Measurements from ENCODE around the gene GRHL3.

The GRHL3 gene

GRCh38 chr1:24338447-24338846 is 19.3 kb downstream of the GRHL3 start:
- DNase-seq = no peak
- no peak overlapping the region for H3K27ac ChIP-seq (ENCODE audit: insufficient read depth, low read length, poor library complexity, severe bottlenecking)
- H3K27me3 ChIP-seq (replicated peaks; ENCODE audit: control insufficient read depth, insufficient read depth, low read length, poor library complexity, severe bottlenecking) = no peaks in the 10 kb centered on the region
- H3K9me3 ChIP-seq (ENCODE audit: control insufficient read depth, low read length) = no peaks in the 10 kb centered on the region
- no peak overlapping the region for H3K4me3 ChIP-seq (ENCODE audit: insufficient read depth, low read depth, low read length, poor library complexity, severe bottlenecking)
- H3K36me3 ChIP-seq (ENCODE audit: control insufficient read depth, insufficient read depth, low read length) = no peaks in the 10 kb centered on the region
- no peaks in the 10 kb centered on the region for H3K4me1 ChIP-seq (ENCODE audit: control insufficient read depth, insufficient read depth, low read length, poor library complexity, severe bottlenecking)

DNA sequence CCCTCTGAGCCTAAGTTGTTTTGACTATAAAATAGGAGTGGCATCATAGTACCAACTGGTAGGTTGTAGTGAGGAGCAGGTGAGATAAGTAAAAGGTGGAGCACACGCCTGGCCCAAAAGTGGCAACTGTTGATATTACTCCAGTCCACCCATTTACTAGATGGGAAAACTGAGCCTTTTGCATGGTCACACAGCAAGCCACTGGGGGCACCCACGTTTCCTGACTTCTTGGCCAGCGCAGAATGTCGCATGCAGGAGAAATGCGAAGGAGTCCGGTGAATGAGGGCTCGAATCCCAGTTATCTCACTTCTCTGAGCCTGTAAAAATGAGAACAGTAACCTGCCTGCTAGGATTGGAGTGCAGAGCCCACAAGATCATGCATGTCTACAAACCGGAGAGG is 20.8 kb downstream of the GRHL3 start:
- no peak for DNase-seq
- no peak overlapping the region for H3K4me3 ChIP-seq (ENCODE audit: insufficient read depth, low read depth, low read length, poor library complexity, severe bottlenecking)
- H3K9me3 ChIP-seq (ENCODE audit: control insufficient read depth, low read length) = no peaks in the 10 kb centered on the region
- H3K27ac ChIP-seq (ENCODE audit: insufficient read depth, low read length, poor library complexity, severe bottlenecking) = no peak overlapping the region
- no peaks in the 10 kb centered on the region for H3K27me3 ChIP-seq (replicated peaks; ENCODE audit: control insufficient read depth, insufficient read depth, low read length, poor library complexity, severe bottlenecking)
- no peaks in the 10 kb centered on the region for H3K36me3 ChIP-seq (ENCODE audit: control insufficient read depth, insufficient read depth, low read length)
- H3K4me1 ChIP-seq (ENCODE audit: control insufficient read depth, insufficient read depth, low read length, poor library complexity, severe bottlenecking) = no peaks in the 10 kb centered on the region

- Histone ChIP-seq H3K9me3 (ENCODE audit: control insufficient read depth, low read length) (no peaks in the 10 kb centered on the region), H3K27ac (ENCODE audit: insufficient read depth, low read length, poor library complexity, severe bottlenecking) (no peak overlapping the region), H3K4me1 (ENCODE audit: control insufficient read depth, insufficient read depth, low read length, poor library complexity, severe bottlenecking) (no peaks in the 10 kb centered on the region), H3K27me3 (replicated peaks; ENCODE audit: control insufficient read depth, insufficient read depth, low read length, poor library complexity, severe bottlenecking) (no peaks in the 10 kb centered on the region), H3K4me3 (ENCODE audit: insufficient read depth, low read depth, low read length, poor library complexity, severe bottlenecking) (no peak overlapping the region), H3K36me3 (ENCODE audit: control insufficient read depth, insufficient read depth, low read length) (no peaks in the 10 kb centered on the region)
- no peak for DNase-seq
Observed at GRCh38 chr1:24340770-24341169, 21.6 kb downstream of the GRHL3 start.

DNA sequence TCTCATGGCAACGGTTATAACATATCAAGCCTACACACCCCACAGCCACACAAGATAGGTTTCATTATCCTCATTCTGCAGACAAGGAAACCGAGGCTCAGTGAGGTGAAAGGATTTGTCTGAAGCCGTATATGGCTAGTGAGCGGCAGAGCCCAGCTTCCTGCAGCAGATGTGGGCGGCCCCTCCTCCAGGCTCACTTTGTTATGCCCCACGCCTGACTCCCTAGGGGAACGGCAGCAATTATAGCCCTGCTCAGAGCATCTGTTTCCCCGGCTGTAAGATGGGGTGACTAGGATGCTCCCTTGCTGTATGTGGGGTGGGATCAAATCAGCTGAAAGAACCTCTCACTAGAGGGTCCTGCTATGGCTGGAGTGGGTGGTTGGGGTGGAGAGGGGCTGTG is 22.1 kb downstream of the GRHL3 start:
- H3K4me3 ChIP-seq (ENCODE audit: insufficient read depth, low read depth, low read length, poor library complexity, severe bottlenecking) = no peak overlapping the region
- no peak overlapping the region for H3K27ac ChIP-seq (ENCODE audit: insufficient read depth, low read length, poor library complexity, severe bottlenecking)
- no peaks in the 10 kb centered on the region for H3K9me3 ChIP-seq (ENCODE audit: control insufficient read depth, low read length)
- no peaks in the 10 kb centered on the region for H3K36me3 ChIP-seq (ENCODE audit: control insufficient read depth, insufficient read depth, low read length)
- H3K4me1 ChIP-seq (ENCODE audit: control insufficient read depth, insufficient read depth, low read length, poor library complexity, severe bottlenecking) = no peaks in the 10 kb centered on the region
- H3K27me3 ChIP-seq (replicated peaks; ENCODE audit: control insufficient read depth, insufficient read depth, low read length, poor library complexity, severe bottlenecking) = no peaks in the 10 kb centered on the region
- no peak for DNase-seq

- Histone ChIP-seq H3K4me1 (ENCODE audit: control insufficient read depth, insufficient read depth, low read length, poor library complexity, severe bottlenecking) (no peaks in the 10 kb centered on the region), H3K9me3 (ENCODE audit: control insufficient read depth, low read length) (no peaks in the 10 kb centered on the region), H3K27ac (ENCODE audit: insufficient read depth, low read length, poor library complexity, severe bottlenecking) (no peak overlapping the region), H3K4me3 (ENCODE audit: insufficient read depth, low read depth, low read length, poor library complexity, severe bottlenecking) (no peak overlapping the region), H3K36me3 (ENCODE audit: control insufficient read depth, insufficient read depth, low read length) (no peaks in the 10 kb centered on the region), H3K27me3 (replicated peaks; ENCODE audit: control insufficient read depth, insufficient read depth, low read length, poor library complexity, severe bottlenecking) (no peaks in the 10 kb centered on the region)
- no peak for DNase-seq
Observed at GRCh38 chr1:24343412-24344089, 24.4 kb downstream of the GRHL3 start.

DNA sequence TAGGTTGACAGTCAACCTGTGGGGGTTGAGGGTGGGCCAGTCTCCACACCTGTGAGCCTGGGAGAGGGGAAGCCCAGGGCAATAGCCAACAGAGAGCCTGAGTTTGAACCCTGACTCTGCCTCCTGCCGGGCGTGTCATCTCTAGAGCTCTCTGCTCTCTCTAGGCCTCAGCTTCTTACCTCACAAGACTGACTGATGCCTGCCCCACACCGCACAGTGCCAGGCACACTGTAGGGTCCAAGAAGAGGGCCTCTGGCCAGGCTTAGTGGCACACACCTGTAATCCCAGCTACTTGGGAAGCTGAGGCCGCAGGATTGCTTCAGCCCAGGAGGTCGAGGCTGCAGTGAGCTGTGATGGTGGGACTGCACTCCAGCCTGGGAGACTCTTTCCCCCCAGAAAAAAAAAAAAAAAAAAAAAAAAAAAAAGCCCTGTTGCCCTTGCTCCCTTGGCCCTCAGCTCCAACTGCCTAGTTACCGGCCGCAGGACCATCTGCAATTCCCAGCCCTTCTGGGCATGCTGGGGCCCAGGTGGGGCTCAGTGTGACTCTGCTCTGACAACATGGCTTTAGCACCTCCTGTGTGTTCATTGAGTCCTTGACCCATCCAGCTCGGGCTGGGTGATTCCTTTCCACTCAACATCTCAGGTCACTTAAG is 25.1 kb downstream of the GRHL3 start:
- no peak overlapping the region for H3K4me3 ChIP-seq (ENCODE audit: insufficient read depth, low read depth, low read length, poor library complexity, severe bottlenecking)
- no peak for DNase-seq
- H3K27ac ChIP-seq (ENCODE audit: insufficient read depth, low read length, poor library complexity, severe bottlenecking) = no peak overlapping the region
- H3K36me3 ChIP-seq (ENCODE audit: control insufficient read depth, insufficient read depth, low read length) = no peaks in the 10 kb centered on the region
- no peaks in the 10 kb centered on the region for H3K9me3 ChIP-seq (ENCODE audit: control insufficient read depth, low read length)
- H3K4me1 ChIP-seq (ENCODE audit: control insufficient read depth, insufficient read depth, low read length, poor library complexity, severe bottlenecking) = no peaks in the 10 kb centered on the region
- H3K27me3 ChIP-seq (replicated peaks; ENCODE audit: control insufficient read depth, insufficient read depth, low read length, poor library complexity, severe bottlenecking) = no peaks in the 10 kb centered on the region

- no peak for DNase-seq
- no peaks in the 10 kb centered on the region for H3K4me1 ChIP-seq (ENCODE audit: control insufficient read depth, insufficient read depth, low read length, poor library complexity, severe bottlenecking)
- no peak overlapping the region for H3K4me3 ChIP-seq (ENCODE audit: insufficient read depth, low read depth, low read length, poor library complexity, severe bottlenecking)
- no peak overlapping the region for H3K27ac ChIP-seq (ENCODE audit: insufficient read depth, low read length, poor library complexity, severe bottlenecking)
- H3K27me3 ChIP-seq (replicated peaks; ENCODE audit: control insufficient read depth, insufficient read depth, low read length, poor library complexity, severe bottlenecking) = no peaks in the 10 kb centered on the region
- H3K36me3 ChIP-seq (ENCODE audit: control insufficient read depth, insufficient read depth, low read length) = no peaks in the 10 kb centered on the region
- H3K9me3 ChIP-seq (ENCODE audit: control insufficient read depth, low read length) = no peaks in the 10 kb centered on the region
Observed at GRCh38 chr1:24345334-24345733, 26.2 kb downstream of the GRHL3 start.

DNA sequence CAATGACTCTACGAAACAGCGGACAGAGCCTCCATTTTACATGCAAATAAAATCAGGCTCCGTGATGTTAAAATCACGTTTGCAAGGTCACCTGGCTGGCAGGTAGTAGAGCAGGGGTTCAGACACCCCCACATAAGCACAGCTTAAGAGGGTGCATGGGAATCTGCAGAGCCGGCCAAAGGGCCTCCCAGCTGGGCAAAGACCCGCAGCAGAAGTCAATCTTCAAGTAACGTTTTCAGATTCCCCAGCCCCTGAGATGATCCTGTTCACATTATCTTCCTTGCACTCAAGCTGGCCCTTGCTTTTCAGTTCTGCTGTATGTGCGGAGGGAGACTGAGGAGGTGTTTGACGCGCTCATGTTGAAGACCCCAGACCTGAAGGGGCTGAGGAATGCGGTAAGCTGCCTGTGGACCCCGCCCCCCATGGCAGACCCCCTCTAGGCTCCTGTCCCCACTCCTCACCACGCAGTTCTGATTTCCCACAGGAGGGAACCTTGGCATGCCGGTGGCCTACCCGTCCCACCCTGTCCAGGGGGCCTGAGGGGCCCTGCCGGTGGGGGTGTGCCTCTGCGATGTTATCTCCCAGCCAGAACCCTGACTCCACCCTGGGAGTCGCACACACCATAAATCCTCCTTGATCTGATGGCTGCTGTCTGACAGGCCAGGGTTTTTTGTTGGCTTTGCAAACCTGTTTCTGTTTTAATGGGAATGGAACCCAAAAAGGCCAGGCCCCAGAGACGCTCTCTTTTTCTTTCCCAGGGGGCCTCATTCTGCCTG is 28.2 kb downstream of the GRHL3 start:
- Histone ChIP-seq H3K36me3 (ENCODE audit: control insufficient read depth, insufficient read depth, low read length) (no peaks in the 10 kb centered on the region), H3K27me3 (replicated peaks; ENCODE audit: control insufficient read depth, insufficient read depth, low read length, poor library complexity, severe bottlenecking) (no peaks in the 10 kb centered on the region), H3K4me1 (ENCODE audit: control insufficient read depth, insufficient read depth, low read length, poor library complexity, severe bottlenecking) (no peaks in the 10 kb centered on the region), H3K27ac (ENCODE audit: insufficient read depth, low read length, poor library complexity, severe bottlenecking) (no peak overlapping the region), H3K4me3 (ENCODE audit: insufficient read depth, low read depth, low read length, poor library complexity, severe bottlenecking) (no peak overlapping the region), H3K9me3 (ENCODE audit: control insufficient read depth, low read length) (no peaks in the 10 kb centered on the region)
- DNase-seq = no peak

DNA sequence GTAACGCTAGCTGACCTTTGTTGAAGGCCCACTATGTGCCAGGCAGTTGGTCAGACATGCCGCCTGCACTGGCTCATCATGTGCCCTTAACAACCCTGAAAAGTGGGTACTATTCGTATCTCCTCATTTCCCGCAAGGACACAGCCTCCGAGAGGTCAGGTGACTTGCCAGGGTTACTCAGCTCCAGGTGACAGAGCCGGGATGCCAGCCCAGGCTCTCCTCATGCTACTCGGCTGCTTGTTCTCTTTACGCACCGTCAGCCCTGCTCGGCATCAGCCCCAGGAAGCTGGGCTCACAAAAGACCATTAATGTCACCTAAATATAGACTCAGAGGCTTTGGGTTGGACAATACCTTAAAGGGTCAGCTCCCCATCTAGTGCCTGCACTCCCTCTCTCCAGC is 29.0 kb downstream of the GRHL3 start:
- Histone ChIP-seq H3K9me3 (ENCODE audit: control insufficient read depth, low read length) (no peaks in the 10 kb centered on the region), H3K36me3 (ENCODE audit: control insufficient read depth, insufficient read depth, low read length) (no peaks in the 10 kb centered on the region), H3K4me1 (ENCODE audit: control insufficient read depth, insufficient read depth, low read length, poor library complexity, severe bottlenecking) (no peaks in the 10 kb centered on the region), H3K4me3 (ENCODE audit: insufficient read depth, low read depth, low read length, poor library complexity, severe bottlenecking) (no peak overlapping the region), H3K27ac (ENCODE audit: insufficient read depth, low read length, poor library complexity, severe bottlenecking) (no peak overlapping the region), H3K27me3 (replicated peaks; ENCODE audit: control insufficient read depth, insufficient read depth, low read length, poor library complexity, severe bottlenecking) (no peaks in the 10 kb centered on the region)
- no peak for DNase-seq

DNA sequence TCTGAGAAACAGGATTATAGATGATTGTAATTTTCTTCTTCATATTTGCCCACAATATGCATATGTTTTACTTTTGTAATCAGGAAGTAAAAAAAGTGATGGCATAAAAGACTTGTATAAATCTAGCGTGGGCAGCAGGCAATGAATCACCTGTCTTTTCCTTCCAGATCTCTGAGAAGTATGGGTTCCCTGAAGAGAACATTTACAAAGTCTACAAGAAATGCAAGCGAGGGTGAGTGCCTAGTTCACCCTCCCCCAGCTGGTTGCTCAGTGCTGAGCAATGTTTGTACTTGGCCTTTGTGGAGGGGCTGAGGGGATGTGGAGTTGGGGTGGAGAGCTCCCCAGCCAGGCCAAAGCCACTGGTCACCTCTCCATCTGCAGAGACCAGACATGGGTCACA is 30.7 kb downstream of the GRHL3 start:
- DNase-seq = no peak
- Histone ChIP-seq H3K36me3 (ENCODE audit: control insufficient read depth, insufficient read depth, low read length) (no peaks in the 10 kb centered on the region), H3K27me3 (replicated peaks; ENCODE audit: control insufficient read depth, insufficient read depth, low read length, poor library complexity, severe bottlenecking) (no peaks in the 10 kb centered on the region), H3K4me1 (ENCODE audit: control insufficient read depth, insufficient read depth, low read length, poor library complexity, severe bottlenecking) (no peaks in the 10 kb centered on the region), H3K27ac (ENCODE audit: insufficient read depth, low read length, poor library complexity, severe bottlenecking) (no peak overlapping the region), H3K9me3 (ENCODE audit: control insufficient read depth, low read length) (no peaks in the 10 kb centered on the region), H3K4me3 (ENCODE audit: insufficient read depth, low read depth, low read length, poor library complexity, severe bottlenecking) (no peak overlapping the region)
